ENCODE data around the gene PMAIP1.

DNA sequence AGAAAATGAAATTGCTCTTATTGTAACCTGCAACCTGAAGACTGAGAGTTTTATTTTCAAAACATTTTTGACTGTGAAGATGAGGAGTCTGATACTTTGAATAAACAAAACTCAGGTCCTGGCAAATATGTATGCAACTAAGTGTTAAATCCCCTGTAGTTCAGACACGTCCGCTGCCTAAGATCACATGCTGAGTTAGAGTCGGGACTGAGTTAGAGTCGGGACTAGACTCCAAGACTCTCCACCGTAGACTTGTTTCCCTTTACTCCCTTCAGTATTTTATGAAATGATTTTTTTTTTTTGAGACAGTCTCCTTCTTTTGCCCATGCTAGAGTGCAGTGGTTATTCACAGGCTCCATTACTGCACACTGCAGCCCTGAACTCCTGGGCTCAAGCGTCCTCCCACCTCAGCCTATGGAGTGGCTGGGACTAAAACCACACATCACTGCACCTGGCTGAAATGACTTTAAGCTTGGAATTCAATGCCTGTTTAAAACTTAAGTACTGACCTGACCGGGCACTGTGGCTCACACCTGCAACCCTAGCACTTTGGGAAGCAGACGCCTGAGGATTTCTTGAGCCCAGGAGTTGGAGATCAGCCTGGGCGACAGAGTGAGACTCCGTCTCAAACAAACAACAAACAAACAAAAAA, 28.0 kb upstream of the PMAIP1 start:
- TF ChIP-seq CTCF (conservative IDR thresholded peaks at IDR 0.05; ENCODE audit: low read length) (no peak), EZH2phosphoT487 (IDR thresholded peaks at IDR 0.05; ENCODE audit: borderline replicate concordance, low read depth, low read length) (no peak)
